Omental fat pad (tissue), 4 donors: Measurements from ENCODE around the gene MPPED1. TPM values are rescaled to one million over a fixed set of nuclear protein-coding genes. Genes with fewer than 3 reads are reported as not detected.

ENCODE experiments used
- ATAC-seq: fragments of 150-250 bp; one replicate; pipeline ENCODE4 v1.9.1; 2016; ENCODE audit warnings: mild to moderate bottlenecking, moderate library complexity; ENCODE audit not compliant: low FRiP score
- DNase-seq: peaks from one replicate; pipeline ENCODE4 v3.0.0-alpha.2; 2019; ENCODE audit warnings: low spot score
- total RNA-seq, 4 donors: library from RNA; depleted of rRNA; stranded (reverse); fragments of >200 nt; gene quantifications; one replicate each; pipeline ENCODE4 v1.1.0, GENCODE V29; 2016
- TF ChIP-seq, protein P1 (sequence below), 3 donors: fragments of 450-650 bp; IDR thresholded peaks; one replicate each; pipeline ENCODE4 v1.5.1; 2016 to 2017; ENCODE audit warnings: antibody characterized with exemption in 3 of 3, mild to moderate bottlenecking in 3 of 3, moderate library complexity in 2 of 3

MPPED1 gene
- total RNA-seq, 4 donors from 2014 or later: not detected

DNA sequence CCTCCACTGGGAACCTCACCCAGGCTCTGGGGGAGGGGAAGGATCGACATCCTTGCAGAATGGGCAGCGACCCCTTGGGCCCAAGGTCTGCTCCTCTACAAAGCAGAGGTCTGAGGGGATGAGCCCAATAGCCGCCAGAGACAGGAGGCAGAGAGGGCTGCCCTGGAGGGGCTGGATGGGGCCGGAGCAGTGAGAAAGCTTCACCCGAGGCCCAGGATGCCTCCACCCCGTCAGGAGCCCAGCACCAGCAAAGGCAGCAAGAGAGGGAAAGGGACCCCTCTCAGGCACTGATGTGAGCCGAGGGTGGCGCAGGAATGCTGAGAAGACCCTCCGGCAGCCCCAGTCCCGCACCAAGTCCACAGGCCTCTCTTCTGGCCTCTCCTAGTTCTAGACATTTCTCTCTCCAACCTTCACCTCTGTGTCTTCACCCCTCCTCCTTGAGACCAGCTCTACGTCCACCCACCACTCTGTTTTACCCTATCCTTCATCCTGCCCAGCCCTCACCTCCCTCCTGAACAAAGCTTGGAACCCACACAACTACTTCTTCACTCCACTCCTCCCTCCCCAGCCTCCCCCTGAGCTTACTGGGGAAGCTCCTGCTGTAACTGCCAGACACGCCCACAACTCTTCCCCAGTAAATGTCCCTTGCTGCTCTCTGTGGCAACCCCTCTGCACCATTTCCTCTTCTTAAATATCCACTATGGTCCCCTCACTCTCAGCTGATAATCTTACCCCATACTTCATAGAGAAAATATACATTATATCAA, 131.9 kb downstream of the MPPED1 start:
- no peak for DNase-seq

DNA sequence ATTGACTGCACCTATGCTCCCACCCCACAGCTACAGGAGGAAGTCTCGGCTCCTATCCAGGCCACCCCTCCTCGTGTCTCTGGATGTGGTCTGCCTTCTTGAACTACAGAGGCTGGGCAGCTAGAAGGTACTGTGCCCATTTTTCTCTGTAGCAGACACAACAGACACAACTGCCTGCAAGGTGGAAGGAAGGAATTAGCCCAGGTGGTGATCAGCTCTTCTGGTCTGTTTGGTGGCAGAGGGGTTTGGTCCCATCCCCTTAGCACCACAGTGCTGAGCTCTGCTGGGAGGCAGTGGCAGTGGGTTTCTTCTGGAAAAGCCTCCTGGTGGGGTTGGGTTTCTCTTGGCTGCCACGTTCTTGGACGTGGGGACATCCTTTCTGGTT, 132.5 kb downstream of the MPPED1 start:
- TF ChIP-seq, protein P1, sequence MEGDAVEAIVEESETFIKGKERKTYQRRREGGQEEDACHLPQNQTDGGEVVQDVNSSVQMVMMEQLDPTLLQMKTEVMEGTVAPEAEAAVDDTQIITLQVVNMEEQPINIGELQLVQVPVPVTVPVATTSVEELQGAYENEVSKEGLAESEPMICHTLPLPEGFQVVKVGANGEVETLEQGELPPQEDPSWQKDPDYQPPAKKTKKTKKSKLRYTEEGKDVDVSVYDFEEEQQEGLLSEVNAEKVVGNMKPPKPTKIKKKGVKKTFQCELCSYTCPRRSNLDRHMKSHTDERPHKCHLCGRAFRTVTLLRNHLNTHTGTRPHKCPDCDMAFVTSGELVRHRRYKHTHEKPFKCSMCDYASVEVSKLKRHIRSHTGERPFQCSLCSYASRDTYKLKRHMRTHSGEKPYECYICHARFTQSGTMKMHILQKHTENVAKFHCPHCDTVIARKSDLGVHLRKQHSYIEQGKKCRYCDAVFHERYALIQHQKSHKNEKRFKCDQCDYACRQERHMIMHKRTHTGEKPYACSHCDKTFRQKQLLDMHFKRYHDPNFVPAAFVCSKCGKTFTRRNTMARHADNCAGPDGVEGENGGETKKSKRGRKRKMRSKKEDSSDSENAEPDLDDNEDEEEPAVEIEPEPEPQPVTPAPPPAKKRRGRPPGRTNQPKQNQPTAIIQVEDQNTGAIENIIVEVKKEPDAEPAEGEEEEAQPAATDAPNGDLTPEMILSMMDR (IDR thresholded peaks at IDR 0.05): no peak
- ATAC-seq: no peak
- DNase-seq: no peak

More for the DNA sequence above, 131.9 kb downstream of the MPPED1 start:
- TF ChIP-seq, protein P1 (IDR thresholded peaks at IDR 0.05): no peak
- no peak for ATAC-seq

DNA sequence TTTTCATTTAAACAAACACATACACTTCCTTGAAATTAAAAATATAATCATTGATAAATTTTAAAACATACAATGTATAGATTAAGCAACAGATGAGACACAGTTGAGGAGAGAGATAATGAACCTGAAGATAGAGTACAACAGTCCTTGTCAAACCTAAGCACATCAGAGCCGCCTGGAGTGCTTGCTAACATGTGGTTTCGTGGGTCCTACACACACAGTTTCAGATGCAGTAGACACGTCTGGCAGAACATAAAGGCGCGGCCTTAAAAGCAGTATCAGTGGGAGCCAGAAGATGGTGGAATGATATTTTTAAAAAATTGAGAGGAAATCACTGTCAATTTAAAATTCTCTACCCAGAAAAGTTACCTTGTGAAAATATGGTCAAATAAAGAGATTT, 134.4 kb downstream of the MPPED1 start:
- ATAC-seq (no peak), DNase-seq (no peak)
- TF ChIP-seq, protein P1 (IDR thresholded peaks at IDR 0.05): no peak

DNA sequence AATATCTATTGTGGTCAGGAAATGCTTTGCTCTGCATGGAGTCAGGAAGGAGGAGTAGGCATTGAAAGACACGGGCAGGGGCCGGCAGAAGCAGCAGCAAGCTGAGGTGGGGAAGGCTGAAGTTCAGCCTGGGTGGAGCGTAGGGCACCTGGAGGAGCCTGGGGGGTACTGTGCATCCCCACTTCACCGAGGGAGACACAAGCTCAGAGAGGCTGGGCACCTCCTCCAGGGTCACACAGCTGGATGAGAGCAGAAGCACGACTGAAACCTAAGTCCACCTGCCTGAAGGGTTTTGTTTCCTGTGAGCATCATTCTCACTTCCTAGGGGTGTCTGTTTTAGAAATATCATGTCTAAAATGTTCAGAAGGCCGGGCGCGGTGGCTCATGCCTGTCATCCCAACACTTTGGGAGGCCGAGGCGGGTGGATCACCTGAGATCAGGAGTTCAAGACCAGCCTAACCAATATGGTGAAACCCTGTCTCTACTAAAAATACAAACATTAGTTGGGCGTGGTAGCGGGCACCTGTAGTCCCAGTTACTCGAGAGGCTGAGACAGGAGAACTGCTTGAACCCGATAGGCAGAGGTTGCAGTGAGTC, 138.3 kb downstream of the MPPED1 start:
- TF ChIP-seq, protein P1 (IDR thresholded peaks at IDR 0.05): no peak
- DNase-seq (no peak), ATAC-seq (no peak)

DNA sequence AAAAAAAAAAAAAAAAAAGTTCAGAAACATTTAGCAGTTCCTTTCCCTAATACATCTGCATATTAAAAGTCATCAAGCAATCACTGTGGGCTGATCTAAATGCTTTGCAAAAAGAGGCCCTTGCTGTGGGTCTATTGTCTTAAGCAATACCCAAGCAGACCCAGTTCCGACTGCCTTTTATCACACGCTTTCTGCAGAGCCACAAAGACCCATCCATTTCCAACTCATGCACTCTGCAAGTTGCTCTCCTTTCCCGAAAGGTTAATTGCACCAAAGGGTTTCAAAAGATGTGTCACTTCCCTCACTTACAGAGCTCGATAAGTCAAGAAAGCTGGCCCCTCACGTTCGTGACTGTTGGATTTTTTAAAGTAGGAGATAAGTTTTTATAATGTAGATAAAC, 138.9 kb downstream of the MPPED1 start:
- ATAC-seq: no peak
- TF ChIP-seq, protein P1 (IDR thresholded peaks at IDR 0.05): no peak
- no peak for DNase-seq

DNA sequence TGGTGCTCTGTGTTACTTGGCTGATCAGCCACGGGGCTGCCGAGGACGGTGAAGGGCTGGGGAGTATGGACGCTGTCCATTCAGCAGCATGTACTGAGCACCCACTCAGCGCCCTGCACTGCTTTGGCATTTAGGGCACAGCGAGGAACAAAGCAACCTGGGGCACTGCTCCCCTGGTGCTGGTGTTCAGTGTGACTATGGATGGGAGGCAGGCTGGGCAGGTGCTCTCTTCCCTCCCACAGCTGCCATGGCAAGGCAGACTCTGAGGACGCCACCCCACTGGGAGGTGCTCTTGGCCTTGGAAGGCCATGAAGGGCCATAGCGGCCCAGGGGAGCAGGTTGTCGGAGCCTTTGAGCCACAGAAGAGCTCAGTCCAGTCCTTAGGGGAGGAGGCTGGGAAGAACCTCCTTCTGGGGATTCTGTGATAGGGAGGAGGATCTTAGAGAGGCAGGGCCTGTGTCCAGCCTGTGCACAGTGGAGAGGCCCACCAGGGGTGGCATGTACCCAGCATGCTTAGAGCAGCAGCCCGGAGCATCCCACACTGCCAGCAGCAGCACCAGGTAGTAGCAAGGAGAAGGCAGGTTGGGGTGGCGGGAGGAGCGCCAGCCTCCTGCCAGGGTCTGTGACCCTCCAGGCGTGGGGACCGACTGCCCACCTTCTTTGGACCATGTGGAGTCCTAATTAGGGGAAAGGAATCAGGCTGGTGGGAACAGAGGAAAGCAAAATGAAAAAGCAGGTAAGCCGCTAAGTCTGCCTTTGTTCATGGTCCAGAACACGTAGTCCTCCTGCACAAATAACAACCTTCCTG, 141.8 kb downstream of the MPPED1 start:
- TF ChIP-seq, protein P1 (IDR thresholded peaks at IDR 0.05): no peak
- DNase-seq (no peak), ATAC-seq (no peak)
